Stimulated activated CD4-positive, alpha-beta T cell treated with anti-CD3 and anti-CD28 coated beads, Interleukin-2, amount 100 ng/mL, for 24 hours (primary cell): Measurements from ENCODE around the gene SULT1A1.
A peak's percentile ranks its signal among the peaks of the same experiment; 100 is the strongest.
"Not testable (repeated sequence)": the region's sequence is repeated elsewhere in the genome, so short reads cannot be mapped to it uniquely, and the experiment has no call there.

ENCODE experiments used
- DNase-seq, 2 donors: peaks; one replicate each; pipeline ENCODE4 v3.0.0-alpha.2; 2020

The SULT1A1 gene

GRCh38 chr16:28609631-28610594, at the start of gene SULT1A1:
Gene SULT1A1, minus strand, starts transcription at chr16:28610044. Its CDS starts 1,189 bp downstream, at chr16:28608855.
- DNase-seq: no peak

GRCh38 chr16:28639959-28640358, 30.1 kb upstream of the SULT1A1 start:
- not testable (repeated sequence) for DNase-seq

GRCh38 chr16:28638359-28638758, 28.5 kb upstream of the SULT1A1 start:
- DNase-seq: not testable (repeated sequence)

- DNase-seq: not testable (repeated sequence)
Observed at GRCh38 chr16:28637765-28638164, 27.9 kb upstream of the SULT1A1 start, which contains the start of gene NPIPB8. Gene NPIPB8, plus strand, starts transcription at chr16:28638065. Its CDS starts 296 bp downstream, at chr16:28638361.

- not testable (repeated sequence) for DNase-seq
Observed at GRCh38 chr16:28636093-28636823, 26.4 kb upstream of the SULT1A1 start.

- not testable (repeated sequence) for DNase-seq
Observed at GRCh38 chr16:28630905-28631304, 21.1 kb upstream of the SULT1A1 start.

GRCh38 chr16:28623172-28623711, 13.4 kb upstream of the SULT1A1 start:
- DNase-seq: peak; percentile 69 to 78

GRCh38 chr16:28622532-28623171, 12.8 kb upstream of the SULT1A1 start:
- peak in 1 of 2 donors; percentile 16 for DNase-seq

- DNase-seq: no peak
Observed at GRCh38 chr16:28621481-28622155, 11.8 kb upstream of the SULT1A1 start.

- DNase-seq: not testable (repeated sequence)
Observed at GRCh38 chr16:28620316-28620715, 10.5 kb upstream of the SULT1A1 start.

GRCh38 chr16:28617874-28618273, 8.0 kb upstream of the SULT1A1 start:
- no peak for DNase-seq

- no peak for DNase-seq
Observed at GRCh38 chr16:28616636-28617035, 6.8 kb upstream of the SULT1A1 start.

- not testable (repeated sequence) for DNase-seq
Observed at GRCh38 chr16:28616224-28616577, 6.4 kb upstream of the SULT1A1 start.

- DNase-seq: peak in 1 of 2 donors; percentile 37
Observed at GRCh38 chr16:28615486-28616223, 5.8 kb upstream of the SULT1A1 start.

- not testable (repeated sequence) for DNase-seq
Observed at GRCh38 chr16:28614561-28614960, 4.7 kb upstream of the SULT1A1 start.

GRCh38 chr16:28613912-28614311, 4.1 kb upstream of the SULT1A1 start:
- DNase-seq: not testable (repeated sequence)

GRCh38 chr16:28612359-28613280, 2.8 kb upstream of the SULT1A1 start:
- not testable (repeated sequence) for DNase-seq

- DNase-seq: no peak
Observed at GRCh38 chr16:28610595-28611191, 849 bp upstream of the SULT1A1 start.

- not testable (repeated sequence) for DNase-seq
Observed at GRCh38 chr16:28608867-28609596, 812 bp downstream of the SULT1A1 start.
